ENCODE data around the gene TK2.
A peak's percentile ranks its signal among the peaks of the same experiment; 100 is the strongest.
"Not testable (repeated sequence)": the region's sequence is repeated elsewhere in the genome, so short reads cannot be mapped to it uniquely, and the experiment has no call there.

TK2 gene

GRCh38 chr16:66549284-66550131, at the start of gene TK2:
TSS of gene TK2 (minus strand) at chr16:66550122. CDS start at chr16:66550061, 61 bp downstream.
- DNase-seq = peak; percentile 36

- DNase-seq = no peak
Measured at GRCh38 chr16:66598111-66598510, 48.2 kb upstream of the TK2 start.

- no peak for DNase-seq
Measured at GRCh38 chr16:66596986-66597848, 47.3 kb upstream of the TK2 start.

GRCh38 chr16:66596559-66596958, 46.6 kb upstream of the TK2 start:
- DNase-seq = not testable (repeated sequence)

GRCh38 chr16:66594739-66595138, 44.8 kb upstream of the TK2 start:
- DNase-seq = no peak

- DNase-seq = no peak
Measured at GRCh38 chr16:66592814-66593213, 42.9 kb upstream of the TK2 start.

GRCh38 chr16:66592241-66592640, 42.3 kb upstream of the TK2 start:
- DNase-seq = no peak

- no peak for DNase-seq
Measured at GRCh38 chr16:66591018-66591417, 41.1 kb upstream of the TK2 start.

- DNase-seq = no peak
Measured at GRCh38 chr16:66590322-66590721, 40.4 kb upstream of the TK2 start.

GRCh38 chr16:66588981-66589713, 39.2 kb upstream of the TK2 start:
- peak; percentile 60 for DNase-seq

GRCh38 chr16:66587881-66588600, 38.1 kb upstream of the TK2 start:
- no peak for DNase-seq

GRCh38 chr16:66585481-66586239, 35.7 kb upstream of the TK2 start:
- no peak for DNase-seq

- DNase-seq = no peak
Measured at GRCh38 chr16:66581246-66581952, 31.5 kb upstream of the TK2 start.

- no peak for DNase-seq
Measured at GRCh38 chr16:66580605-66581209, 30.8 kb upstream of the TK2 start.

- no peak for DNase-seq
Measured at GRCh38 chr16:66578651-66579531, 29.0 kb upstream of the TK2 start, which contains the start of gene CMTM2. TSS of gene CMTM2 (plus strand) at chr16:66579463. CDS start at chr16:66579608, 145 bp downstream.

- DNase-seq = no peak
Measured at GRCh38 chr16:66576296-66576695, 26.4 kb upstream of the TK2 start.

GRCh38 chr16:66575060-66575459, 25.1 kb upstream of the TK2 start:
- DNase-seq = no peak

- DNase-seq = no peak
Measured at GRCh38 chr16:66574531-66574930, 24.6 kb upstream of the TK2 start.

- DNase-seq = no peak
Measured at GRCh38 chr16:66574081-66574480, 24.2 kb upstream of the TK2 start.
